HL-60 (cell line): ENCODE results near the gene LMO2.

Experiments used
- DNase-seq, 2 experiments: peaks; one replicate each; pipeline ENCODE4 v3.0.0-alpha.2; 2010 to 2020; ENCODE audit warnings: low read depth in 1 of 2, low spot score in 1 of 2
- H3K27ac ChIP-seq: fragments of 250-450 bp; sonication (Bioruptor Pico); replicated peaks from 2 replicates; pipeline ENCODE4 v1.5.1; 2020; ENCODE audit warnings: mild to moderate bottlenecking, moderate library complexity
- H3K27me3 ChIP-seq: fragments of 250-450 bp; sonication (Bioruptor Pico); 2 replicates; pipeline ENCODE4 v1.5.1; 2021; ENCODE audit warnings: mild to moderate bottlenecking, moderate library complexity; ENCODE audit not compliant: insufficient read depth, poor library complexity, severe bottlenecking
- H3K4me3 ChIP-seq: replicated peaks from 2 replicates; pipeline ENCODE4 v1.5.1; 2011; ENCODE audit warnings: mild to moderate bottlenecking, control low read depth, low read length; ENCODE audit not compliant: insufficient read depth
- GABPA ChIP-seq: IDR thresholded peaks from 2 replicates; pipeline ENCODE4 v1.6.1; 2012; ENCODE audit warnings: low read depth
- POLR2AphosphoS5 ChIP-seq: IDR thresholded peaks from 2 replicates; pipeline ENCODE4 v1.6.1; 2012; ENCODE audit warnings: low read depth
- REST ChIP-seq: IDR thresholded peaks from 2 replicates; pipeline ENCODE4 v1.6.1; 2012; ENCODE audit warnings: low read depth; ENCODE audit not compliant: insufficient replicate concordance
- SPI1 ChIP-seq: IDR thresholded peaks from 2 replicates; pipeline ENCODE4 v1.6.1; 2012; ENCODE audit warnings: low read depth, mild to moderate bottlenecking, borderline replicate concordance
- TF ChIP-seq, protein P1 (sequence below): IDR thresholded peaks from one replicate; pipeline ENCODE4 v1.5.1; 2011; ENCODE audit warnings: low read length, control low read depth, inconsistent platforms; ENCODE audit not compliant: insufficient read depth

The LMO2 gene

GRCh38 chr11:33881651-33882503, 10.0 kb downstream of the LMO2 start:
- DNase-seq: peak in 1 of 2 experiments; percentile 42
- no peak for TF ChIP-seq GABPA
- peak; percentile 55 for TF ChIP-seq POLR2AphosphoS5
- peak overlapping the region; percentile 69 for H3K27ac ChIP-seq
- H3K4me3 ChIP-seq: no peak overlapping the region
- no peaks in the 10 kb centered on the region for H3K27me3 ChIP-seq

DNA sequence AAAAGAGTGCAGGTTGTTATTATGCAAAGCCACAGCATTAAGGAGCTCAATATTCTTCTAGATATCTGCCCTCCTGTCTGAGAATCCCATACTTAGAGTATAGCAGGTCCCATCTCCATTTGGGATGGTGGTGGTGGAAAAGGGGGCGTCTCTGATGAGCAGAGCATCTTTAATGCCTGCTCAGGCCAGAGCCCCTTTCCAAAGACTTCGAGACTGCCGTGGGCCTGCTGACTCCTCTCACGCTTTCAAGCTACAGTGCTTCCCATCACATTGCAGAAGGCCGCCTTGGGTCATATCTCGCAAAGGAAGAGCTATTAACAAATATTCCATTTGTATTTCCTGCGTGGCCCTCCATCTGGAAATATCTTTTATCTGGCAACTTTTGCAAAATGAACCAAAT, 10.9 kb downstream of the LMO2 start:
- Histone ChIP-seq H3K27ac (peak overlapping the region; percentile 69), H3K4me3 (no peak overlapping the region), H3K27me3 (no peaks in the 10 kb centered on the region)
- TF ChIP-seq SPI1 (no peak), GABPA (no peak), POLR2AphosphoS5 (peak; percentile 40; the same call in 1 of the 2 replicates), REST (no peak)
- TF ChIP-seq, protein P1, sequence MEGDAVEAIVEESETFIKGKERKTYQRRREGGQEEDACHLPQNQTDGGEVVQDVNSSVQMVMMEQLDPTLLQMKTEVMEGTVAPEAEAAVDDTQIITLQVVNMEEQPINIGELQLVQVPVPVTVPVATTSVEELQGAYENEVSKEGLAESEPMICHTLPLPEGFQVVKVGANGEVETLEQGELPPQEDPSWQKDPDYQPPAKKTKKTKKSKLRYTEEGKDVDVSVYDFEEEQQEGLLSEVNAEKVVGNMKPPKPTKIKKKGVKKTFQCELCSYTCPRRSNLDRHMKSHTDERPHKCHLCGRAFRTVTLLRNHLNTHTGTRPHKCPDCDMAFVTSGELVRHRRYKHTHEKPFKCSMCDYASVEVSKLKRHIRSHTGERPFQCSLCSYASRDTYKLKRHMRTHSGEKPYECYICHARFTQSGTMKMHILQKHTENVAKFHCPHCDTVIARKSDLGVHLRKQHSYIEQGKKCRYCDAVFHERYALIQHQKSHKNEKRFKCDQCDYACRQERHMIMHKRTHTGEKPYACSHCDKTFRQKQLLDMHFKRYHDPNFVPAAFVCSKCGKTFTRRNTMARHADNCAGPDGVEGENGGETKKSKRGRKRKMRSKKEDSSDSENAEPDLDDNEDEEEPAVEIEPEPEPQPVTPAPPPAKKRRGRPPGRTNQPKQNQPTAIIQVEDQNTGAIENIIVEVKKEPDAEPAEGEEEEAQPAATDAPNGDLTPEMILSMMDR: no peak
- no peak for DNase-seq

- Histone ChIP-seq H3K27me3 (no peaks in the 10 kb centered on the region), H3K4me3 (no peak overlapping the region), H3K27ac (no peak overlapping the region)
- TF ChIP-seq SPI1: no peak
- TF ChIP-seq POLR2AphosphoS5: no peak
- TF ChIP-seq GABPA: no peak
- TF ChIP-seq REST: no peak
- no peak for DNase-seq
These were observed 12.5 kb downstream of the LMO2 start for GRCh38 chr11:33879375-33879774.

DNA sequence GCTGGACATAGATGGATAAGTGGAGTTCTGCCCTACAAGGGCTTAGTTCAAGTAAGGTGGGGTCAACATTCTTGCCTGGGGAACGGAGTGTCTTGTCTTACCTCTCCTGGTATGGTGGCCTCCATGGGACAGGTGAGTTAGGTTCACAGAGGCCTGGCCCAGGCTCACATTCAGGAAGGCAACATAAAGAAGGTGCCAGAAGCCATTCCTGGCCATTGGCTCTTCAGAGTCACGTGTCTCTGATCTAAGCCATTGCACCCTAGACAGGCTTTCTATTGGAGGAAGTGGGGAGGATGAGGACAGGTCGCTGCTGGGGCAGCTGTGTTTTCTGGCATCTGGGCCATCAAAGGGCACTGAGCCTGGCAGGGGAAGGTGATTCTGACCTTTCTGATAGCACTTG, 14.8 kb downstream of the LMO2 start:
- DNase-seq: no peak
- Histone ChIP-seq H3K27me3 (no peaks in the 10 kb centered on the region), H3K27ac (no peak overlapping the region), H3K4me3 (no peak overlapping the region)
- TF ChIP-seq POLR2AphosphoS5 (no peak), SPI1 (no peak), GABPA (no peak), REST (no peak)
- TF ChIP-seq, protein P1: no peak
